Ishikawa (cell line): ENCODE data around the gene GBP6.

Experiments used
- CEBPB ChIP-seq: IDR thresholded peaks from 2 replicates; pipeline ENCODE4 v1.6.1; 2012
- CREB1 ChIP-seq: IDR thresholded peaks from 2 replicates; pipeline ENCODE4 v1.6.1; 2012; ENCODE audit warnings: low read depth
- EGR1 ChIP-seq: IDR thresholded peaks from 2 replicates; pipeline ENCODE4 v1.6.1; 2012
- EP300 ChIP-seq: IDR thresholded peaks from 2 replicates; pipeline ENCODE4 v1.6.1; 2012; ENCODE audit warnings: borderline replicate concordance
- FOXM1 ChIP-seq: IDR thresholded peaks from 2 replicates; pipeline ENCODE4 v1.6.1; 2012; ENCODE audit warnings: low read depth, borderline replicate concordance
- NFIC ChIP-seq: IDR thresholded peaks from 2 replicates; pipeline ENCODE4 v1.6.1; 2012
- RAD21 ChIP-seq: IDR thresholded peaks from 2 replicates; pipeline ENCODE4 v1.6.1; 2012; ENCODE audit warnings: low read depth
- TAF1 ChIP-seq: IDR thresholded peaks from 2 replicates; pipeline ENCODE4 v1.6.1; 2012; ENCODE audit warnings: low read depth, mild to moderate bottlenecking
- TCF12 ChIP-seq: IDR thresholded peaks from 2 replicates; pipeline ENCODE4 v1.6.1; 2012; ENCODE audit warnings: low read depth
- TEAD4 ChIP-seq: IDR thresholded peaks from 2 replicates; pipeline ENCODE4 v1.6.1; 2012
- USF1 ChIP-seq: IDR thresholded peaks from 2 replicates; pipeline ENCODE4 v1.6.1; 2012
- YY1 ChIP-seq: IDR thresholded peaks from 2 replicates; pipeline ENCODE4 v1.6.1; 2012; ENCODE audit warnings: low read depth
- ZBTB7A ChIP-seq: IDR thresholded peaks from 2 replicates; pipeline ENCODE4 v1.6.1; 2012; ENCODE audit warnings: low read depth
- TF ChIP-seq, protein P1 (sequence below): IDR thresholded peaks from 2 replicates; pipeline ENCODE4 v1.6.1; 2012; ENCODE audit warnings: low read depth, mild to moderate bottlenecking
- TF ChIP-seq, protein P2 (sequence below): IDR thresholded peaks from 2 replicates; pipeline ENCODE4 v1.6.1; 2012

Gene GBP6, protein sequence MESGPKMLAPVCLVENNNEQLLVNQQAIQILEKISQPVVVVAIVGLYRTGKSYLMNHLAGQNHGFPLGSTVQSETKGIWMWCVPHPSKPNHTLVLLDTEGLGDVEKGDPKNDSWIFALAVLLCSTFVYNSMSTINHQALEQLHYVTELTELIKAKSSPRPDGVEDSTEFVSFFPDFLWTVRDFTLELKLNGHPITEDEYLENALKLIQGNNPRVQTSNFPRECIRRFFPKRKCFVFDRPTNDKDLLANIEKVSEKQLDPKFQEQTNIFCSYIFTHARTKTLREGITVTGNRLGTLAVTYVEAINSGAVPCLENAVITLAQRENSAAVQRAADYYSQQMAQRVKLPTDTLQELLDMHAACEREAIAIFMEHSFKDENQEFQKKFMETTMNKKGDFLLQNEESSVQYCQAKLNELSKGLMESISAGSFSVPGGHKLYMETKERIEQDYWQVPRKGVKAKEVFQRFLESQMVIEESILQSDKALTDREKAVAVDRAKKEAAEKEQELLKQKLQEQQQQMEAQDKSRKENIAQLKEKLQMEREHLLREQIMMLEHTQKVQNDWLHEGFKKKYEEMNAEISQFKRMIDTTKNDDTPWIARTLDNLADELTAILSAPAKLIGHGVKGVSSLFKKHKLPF

DNA sequence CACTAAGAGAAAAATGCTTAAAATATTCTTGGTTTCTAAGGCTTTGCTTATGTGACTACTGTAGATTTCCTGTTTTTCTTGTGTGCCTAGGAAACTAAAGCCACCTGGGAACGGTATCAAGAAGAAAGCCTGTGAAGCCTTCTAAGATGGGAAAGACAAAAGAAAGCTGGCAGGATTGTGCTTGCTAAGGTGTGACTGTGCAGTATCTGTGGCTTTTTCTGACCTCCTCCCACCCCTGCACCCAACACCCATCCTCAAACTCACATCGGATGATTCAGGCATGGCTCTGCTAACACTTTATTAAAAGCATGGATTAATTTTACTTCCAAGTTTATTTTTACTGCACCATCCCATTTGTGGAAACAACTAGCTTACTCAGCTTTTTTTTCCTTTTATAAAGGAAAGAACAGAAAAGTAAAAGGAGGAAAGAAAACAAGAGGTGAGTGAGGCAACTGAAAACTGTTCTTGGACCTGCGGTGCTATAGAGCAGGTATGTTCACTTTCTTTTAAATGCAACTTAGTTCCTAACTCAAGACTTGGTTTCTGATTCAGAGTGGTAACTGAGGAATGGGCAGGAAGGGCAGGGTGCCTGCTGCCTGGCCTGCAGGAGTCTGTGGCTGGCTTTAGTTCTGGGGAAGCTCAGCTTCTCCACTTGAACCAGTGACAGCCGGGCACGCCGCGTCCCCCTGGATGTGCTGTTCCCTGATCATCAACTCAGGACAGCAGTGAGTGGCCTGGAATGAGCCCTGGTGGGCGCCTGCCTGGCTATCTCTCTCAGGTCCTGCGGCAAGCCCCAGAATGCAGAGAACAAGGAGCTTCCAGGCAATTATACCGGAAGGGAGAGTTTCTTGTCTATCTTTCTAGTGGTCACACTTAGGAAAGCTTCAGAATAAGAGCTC lies at the start of gene GBP6:
Gene GBP6, plus strand, starts transcription at position 422 of the 899 bp plus-strand sequence. CDS start 4,493 bp downstream, outside the sequence.
- no peak for TF ChIP-seq USF1
- no peak for TF ChIP-seq ZBTB7A
- TF ChIP-seq, protein P1, sequence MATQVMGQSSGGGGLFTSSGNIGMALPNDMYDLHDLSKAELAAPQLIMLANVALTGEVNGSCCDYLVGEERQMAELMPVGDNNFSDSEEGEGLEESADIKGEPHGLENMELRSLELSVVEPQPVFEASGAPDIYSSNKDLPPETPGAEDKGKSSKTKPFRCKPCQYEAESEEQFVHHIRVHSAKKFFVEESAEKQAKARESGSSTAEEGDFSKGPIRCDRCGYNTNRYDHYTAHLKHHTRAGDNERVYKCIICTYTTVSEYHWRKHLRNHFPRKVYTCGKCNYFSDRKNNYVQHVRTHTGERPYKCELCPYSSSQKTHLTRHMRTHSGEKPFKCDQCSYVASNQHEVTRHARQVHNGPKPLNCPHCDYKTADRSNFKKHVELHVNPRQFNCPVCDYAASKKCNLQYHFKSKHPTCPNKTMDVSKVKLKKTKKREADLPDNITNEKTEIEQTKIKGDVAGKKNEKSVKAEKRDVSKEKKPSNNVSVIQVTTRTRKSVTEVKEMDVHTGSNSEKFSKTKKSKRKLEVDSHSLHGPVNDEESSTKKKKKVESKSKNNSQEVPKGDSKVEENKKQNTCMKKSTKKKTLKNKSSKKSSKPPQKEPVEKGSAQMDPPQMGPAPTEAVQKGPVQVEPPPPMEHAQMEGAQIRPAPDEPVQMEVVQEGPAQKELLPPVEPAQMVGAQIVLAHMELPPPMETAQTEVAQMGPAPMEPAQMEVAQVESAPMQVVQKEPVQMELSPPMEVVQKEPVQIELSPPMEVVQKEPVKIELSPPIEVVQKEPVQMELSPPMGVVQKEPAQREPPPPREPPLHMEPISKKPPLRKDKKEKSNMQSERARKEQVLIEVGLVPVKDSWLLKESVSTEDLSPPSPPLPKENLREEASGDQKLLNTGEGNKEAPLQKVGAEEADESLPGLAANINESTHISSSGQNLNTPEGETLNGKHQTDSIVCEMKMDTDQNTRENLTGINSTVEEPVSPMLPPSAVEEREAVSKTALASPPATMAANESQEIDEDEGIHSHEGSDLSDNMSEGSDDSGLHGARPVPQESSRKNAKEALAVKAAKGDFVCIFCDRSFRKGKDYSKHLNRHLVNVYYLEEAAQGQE, result no peak
- TF ChIP-seq YY1, result no peak

- TF ChIP-seq EP300 (no peak), TAF1 (no peak), TEAD4 (no peak), NFIC (no peak), CEBPB (no peak), YY1 (no peak), EGR1 (no peak), RAD21 (no peak), USF1 (no peak), TCF12 (no peak), CREB1 (no peak), FOXM1 (no peak), ZBTB7A (no peak)
- TF ChIP-seq, protein P2, sequence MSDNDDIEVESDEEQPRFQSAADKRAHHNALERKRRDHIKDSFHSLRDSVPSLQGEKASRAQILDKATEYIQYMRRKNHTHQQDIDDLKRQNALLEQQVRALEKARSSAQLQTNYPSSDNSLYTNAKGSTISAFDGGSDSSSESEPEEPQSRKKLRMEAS, result no peak
- TF ChIP-seq, protein P1, result no peak
These were observed 41.5 kb upstream of the GBP6 start for GRCh38 chr1:89322402-89322801.

DNA sequence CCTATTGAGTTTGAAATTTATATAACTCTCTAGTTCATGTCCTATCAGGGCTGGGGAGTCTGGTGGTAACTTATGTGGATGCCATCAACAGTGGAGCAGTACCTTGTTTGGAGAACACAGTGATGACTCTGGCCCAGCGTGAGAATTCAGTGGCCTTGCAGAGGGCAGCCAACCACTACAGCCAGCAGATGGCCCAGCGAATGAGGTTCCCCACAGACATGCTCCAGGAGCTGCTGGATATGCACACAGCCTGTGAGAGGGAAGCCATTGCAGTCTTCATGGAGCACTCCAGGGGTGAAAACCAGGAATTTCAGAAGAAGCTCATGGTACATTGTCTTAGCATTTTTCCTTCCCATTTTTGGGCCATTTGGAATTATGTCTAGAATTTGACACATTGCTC lies 32.0 kb upstream of the GBP6 start:
- TF ChIP-seq ZBTB7A (no peak), EGR1 (no peak), NFIC (no peak), CEBPB (no peak)

- TF ChIP-seq TEAD4, result no peak
- no peak for TF ChIP-seq EGR1
- TF ChIP-seq YY1, result no peak
- no peak for TF ChIP-seq NFIC
- no peak for TF ChIP-seq CREB1
- TF ChIP-seq TAF1, result no peak
- TF ChIP-seq CEBPB, result no peak
- no peak for TF ChIP-seq EP300
- TF ChIP-seq FOXM1, result no peak
- TF ChIP-seq TCF12, result no peak
- TF ChIP-seq, protein P2, result no peak
- TF ChIP-seq USF1, result no peak
- TF ChIP-seq ZBTB7A, result no peak
- TF ChIP-seq RAD21, result no peak
- TF ChIP-seq, protein P1, result no peak
These were observed 31.4 kb upstream of the GBP6 start for GRCh38 chr1:89332461-89332860.
